Panc1 (cell line): Measurements from ENCODE around the gene DDA1. TPM values are rescaled to one million over a fixed set of nuclear protein-coding genes. Genes with fewer than 3 reads are reported as not detected.

Experiments used
- ATAC-seq: fragments of 200-7000 bp; cut with Tn5 transposase; 2 replicates; pipeline ENCODE4 v1.9.1; 2020; ENCODE audit warnings: mild to moderate bottlenecking, moderate library complexity
- BruUV-seq: library from RNA; stranded (reverse); fragments of 400-500 nt; replicated peaks from 2 replicates; lab custom pipeline; 2021; lab: Mats Ljungman, UMichigan
- CTCF ChIA-PET: fragments of 300-600 bp; sonication (Branson Sonifier 250); formaldehyde crosslinking; loops from one replicate; lab custom pipeline; 2022; ENCODE audit warnings: antibody characterized with exemption; lab: Charles Lee
- POLR2A ChIA-PET: fragments of 300-600 bp; sonication (Branson Sonifier 250); formaldehyde crosslinking; loops from one replicate; lab custom pipeline; 2022; ENCODE audit warnings: antibody characterized with exemption; lab: Charles Lee
- DNase-seq: peaks from one replicate; pipeline ENCODE4 v3.0.0-alpha.2; 2010; ENCODE audit warnings: low read depth, low spot score
- H3K27ac ChIP-seq: 2 replicates; pipeline ENCODE4 v1.5.1; 2011; ENCODE audit warnings: mild to moderate bottlenecking, low read length, inconsistent platforms
- H3K27me3 ChIP-seq: fragments of 200-500 bp; sonication (Bioruptor generic); 2 replicates; pipeline ENCODE4 v1.6.0; 2014; ENCODE audit warnings: low read length, inconsistent platforms; ENCODE audit not compliant: control insufficient read depth, insufficient read depth
- H3K36me3 ChIP-seq: fragments of 200-500 bp; sonication (Bioruptor generic); 2 replicates; pipeline ENCODE4 v1.5.1; 2014; ENCODE audit warnings: inconsistent platforms, mild to moderate bottlenecking, low read length, moderate library complexity; ENCODE audit not compliant: control insufficient read depth, insufficient read depth
- H3K4me1 ChIP-seq: 2 replicates; pipeline ENCODE4 v1.5.1; 2011; ENCODE audit warnings: inconsistent platforms, mild to moderate bottlenecking, low read length, moderate library complexity; ENCODE audit not compliant: control insufficient read depth, insufficient read depth
- H3K4me3 ChIP-seq, 2 experiments: 2 replicates each; pipeline ENCODE4 v1.5.1; 2011 to 2012; ENCODE audit warnings: low read depth in 2 of 2, low read length in 2 of 2, mild to moderate bottlenecking in 2 of 2, inconsistent platforms in 1 of 2, moderate library complexity in 1 of 2
- H3K9me3 ChIP-seq: fragments of 200-500 bp; sonication (Bioruptor generic); 2 replicates; pipeline ENCODE4 v1.5.1; 2014; ENCODE audit warnings: low read depth, mild to moderate bottlenecking, inconsistent platforms, low read length, moderate library complexity; ENCODE audit not compliant: control insufficient read depth, insufficient read depth
- CTCF ChIP-seq: fragments of 450-650 bp; IDR thresholded peaks from 2 replicates; pipeline ENCODE4 v1.5.1; 2017; ENCODE audit warnings: mild to moderate bottlenecking
- POLR2AphosphoS5 ChIP-seq: IDR thresholded peaks from 2 replicates; pipeline ENCODE4 v1.6.1; 2012; ENCODE audit warnings: mild to moderate bottlenecking, low read depth, low read length, moderate library complexity
- REST ChIP-seq, 2 experiments: IDR thresholded peaks; 2 replicates each; pipeline ENCODE4 v1.6.1; 2011 to 2012; ENCODE audit warnings: low read depth in 2 of 2, control low read depth in 1 of 2, low read length in 1 of 2, mild to moderate bottlenecking in 1 of 2, moderate library complexity in 1 of 2; ENCODE audit not compliant: insufficient read depth in 1 of 2
- SIN3A ChIP-seq: IDR thresholded peaks from 2 replicates; pipeline ENCODE4 v1.6.1; 2012; ENCODE audit warnings: low read depth, mild to moderate bottlenecking, low read length, moderate library complexity, borderline replicate concordance; ENCODE audit not compliant: insufficient read depth
- TCF7L2 ChIP-seq: IDR thresholded peaks from 2 replicates; pipeline ENCODE4 v1.6.1; 2011; ENCODE audit warnings: mild to moderate bottlenecking, low read depth, low read length, inconsistent platforms
- in situ Hi-C: cut with HindIII; loops from 2 replicates; pipeline ENCODE4 v1.10.0; 2016; ENCODE audit warnings: low sequenced_read_pairs, low pct_unique_long_range_greater_than_20kb
- intact Hi-C: fragments of 100-400 bp; cut with micrococcal nuclease; formaldehyde crosslinking; loops from one replicate; pipeline ENCODE4 v1.10.0; 2022; ENCODE audit not compliant: unreplicated experiment
- total RNA-seq: library from RNA; stranded (reverse); gene quantifications from one replicate; pipeline ENCODE4 v1.2.1, GENCODE V29; 2021; ENCODE audit not compliant: unreplicated experiment

The DDA1 gene
- total RNA-seq, 1 experiment from 2014 or later = 56.0 TPM

- no peaks in the 10 kb centered on the region for H3K36me3 ChIP-seq
- POLR2A ChIA-PET = interaction anchor here (0.5 kb wide), 1 partner anchor 115 kb away, joined by 4 read pairs; no protein-coding TSS in a partner anchor
- H3K4me3 ChIP-seq = no peak overlapping the region
- ATAC-seq (no peak), DNase-seq (no peak)
- no TSS peak for BruUV-seq
- H3K4me1 ChIP-seq = no peaks in the 10 kb centered on the region
- H3K27ac ChIP-seq = no peak overlapping the region
- TF ChIP-seq SIN3A = no peak
- TF ChIP-seq POLR2AphosphoS5 = no peak
- TF ChIP-seq TCF7L2 = no peak
- no peak for TF ChIP-seq REST (IDR thresholded peaks at IDR 0.05; ENCODE audit: insufficient read depth in 1 of 2, low read depth in 2 of 2, low read length in 1 of 2)
- no peak for TF ChIP-seq CTCF
- CTCF ChIA-PET = no interaction called here
- intact Hi-C loops (no loop called here), in situ Hi-C loops (no loop called here)
- H3K9me3 ChIP-seq = no peaks in the 10 kb centered on the region
- H3K27me3 ChIP-seq = no peaks in the 10 kb centered on the region
Observed at GRCh38 chr19:17347361-17347760, 38.0 kb downstream of the DDA1 start.

GRCh38 chr19:17347877-17348276, 38.5 kb downstream of the DDA1 start:
- in situ Hi-C loops = no loop called here
- BruUV-seq = no TSS peak
- POLR2A ChIA-PET = no interaction called here

More at GRCh38 chr19:17347877-17348276, 38.5 kb downstream of the DDA1 start:
- Histone ChIP-seq H3K4me1 (no peaks in the 10 kb centered on the region), H3K9me3 (no peaks in the 10 kb centered on the region), H3K27me3 (no peaks in the 10 kb centered on the region), H3K4me3 (no peak overlapping the region), H3K36me3 (no peaks in the 10 kb centered on the region), H3K27ac (no peak overlapping the region)
- CTCF ChIA-PET = no interaction called here
- no peak for DNase-seq
- no peak for TF ChIP-seq SIN3A
- TF ChIP-seq REST (IDR thresholded peaks at IDR 0.05; ENCODE audit: insufficient read depth in 1 of 2, low read depth in 2 of 2, low read length in 1 of 2) = no peak
- no peak for TF ChIP-seq TCF7L2
- no peak for TF ChIP-seq CTCF
- no peak for TF ChIP-seq POLR2AphosphoS5
- intact Hi-C loops = no loop called here
- ATAC-seq = no peak
